HL-60/S4 treated with retinoic acid at 250 ng/mL for 4 days and 3 days (cell line): ENCODE results near the gene CEP112.

ENCODE experiments used
- in situ Hi-C: fragments of 300-500 bp; cut with MboI; formaldehyde crosslinking; loops from 2 replicates; pipeline ENCODE4 v1.7.0; 2022; ENCODE audit warnings: low sequenced_read_pairs

CEP112 gene

GRCh38 chr17:66211047-66211810 lies 19.3 kb upstream of the CEP112 start:
- in situ Hi-C loops, result loop anchor here (25.0 kb wide), 1 partner anchor 701 kb away; no protein-coding TSS in a partner anchor

GRCh38 chr17:66210208-66210574 lies 18.3 kb upstream of the CEP112 start:
- in situ Hi-C loops, result loop anchor here (25.0 kb wide), 1 partner anchor 702 kb away; no protein-coding TSS in a partner anchor

GRCh38 chr17:66207936-66208335 lies 16.0 kb upstream of the CEP112 start:
- in situ Hi-C loops, result loop anchor here (25.0 kb wide), 1 partner anchor 704 kb away; no protein-coding TSS in a partner anchor

DNA sequence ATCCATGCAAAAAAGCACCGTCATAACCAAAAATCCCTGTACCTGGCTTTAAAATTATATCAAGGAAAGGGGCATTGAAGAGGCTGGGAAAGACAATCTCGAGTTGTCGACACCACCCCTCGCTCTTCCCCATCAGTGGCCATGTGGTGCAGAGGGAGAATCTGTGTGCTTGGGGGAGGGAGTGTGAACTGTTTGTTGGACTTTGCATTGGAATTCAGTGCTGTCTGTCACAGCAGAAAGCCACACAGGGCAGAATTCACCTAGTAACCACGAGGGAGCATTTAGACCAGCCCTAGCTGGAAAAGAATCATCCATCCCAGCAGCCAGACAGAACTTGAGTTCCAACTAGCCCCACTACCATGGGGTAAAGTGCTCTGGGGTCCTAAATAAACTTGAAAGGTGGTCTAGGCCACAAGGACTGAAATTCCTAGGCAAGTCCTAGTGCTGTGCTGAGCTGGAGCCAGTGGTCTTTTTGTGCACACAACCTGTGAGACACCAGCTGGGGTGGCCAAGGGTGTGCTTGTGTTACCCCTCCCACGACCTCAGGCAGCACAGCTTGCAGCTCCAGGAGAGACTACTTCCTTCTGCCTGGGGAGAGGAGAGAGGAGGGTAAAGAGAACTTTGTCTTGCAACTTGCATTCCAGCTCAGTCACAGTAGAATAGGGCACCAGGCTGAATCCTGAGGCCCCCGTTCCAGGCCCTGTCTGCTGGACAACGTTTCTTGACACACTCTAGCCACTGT lies 11.5 kb upstream of the CEP112 start:
- in situ Hi-C loops, result loop anchor here (25.0 kb wide), 1 partner anchor 709 kb away; no protein-coding TSS in a partner anchor

GRCh38 chr17:66200685-66201092 lies 8.8 kb upstream of the CEP112 start:
- in situ Hi-C loops, result loop anchor here (25.0 kb wide), 1 partner anchor 712 kb away; no protein-coding TSS in a partner anchor

- in situ Hi-C loops, result no loop called here
These were observed 6.3 kb upstream of the CEP112 start for GRCh38 chr17:66198242-66198641.

DNA sequence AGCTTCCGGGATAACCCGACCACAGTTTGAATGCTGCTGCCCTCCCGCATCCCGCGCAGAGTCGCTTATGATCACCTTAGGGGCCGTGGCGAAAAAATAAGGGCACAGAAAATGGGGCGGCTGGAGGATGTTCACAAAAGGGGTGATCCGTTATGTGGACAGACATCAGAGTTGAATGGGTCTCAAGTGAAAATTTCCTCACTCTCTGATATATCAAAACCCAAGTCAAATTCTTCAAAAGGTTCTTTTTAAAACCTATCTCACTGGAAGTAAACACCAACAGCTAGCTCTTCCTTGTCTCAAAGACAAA lies 400 bp upstream of the CEP112 start:
- in situ Hi-C loops, result no loop called here

DNA sequence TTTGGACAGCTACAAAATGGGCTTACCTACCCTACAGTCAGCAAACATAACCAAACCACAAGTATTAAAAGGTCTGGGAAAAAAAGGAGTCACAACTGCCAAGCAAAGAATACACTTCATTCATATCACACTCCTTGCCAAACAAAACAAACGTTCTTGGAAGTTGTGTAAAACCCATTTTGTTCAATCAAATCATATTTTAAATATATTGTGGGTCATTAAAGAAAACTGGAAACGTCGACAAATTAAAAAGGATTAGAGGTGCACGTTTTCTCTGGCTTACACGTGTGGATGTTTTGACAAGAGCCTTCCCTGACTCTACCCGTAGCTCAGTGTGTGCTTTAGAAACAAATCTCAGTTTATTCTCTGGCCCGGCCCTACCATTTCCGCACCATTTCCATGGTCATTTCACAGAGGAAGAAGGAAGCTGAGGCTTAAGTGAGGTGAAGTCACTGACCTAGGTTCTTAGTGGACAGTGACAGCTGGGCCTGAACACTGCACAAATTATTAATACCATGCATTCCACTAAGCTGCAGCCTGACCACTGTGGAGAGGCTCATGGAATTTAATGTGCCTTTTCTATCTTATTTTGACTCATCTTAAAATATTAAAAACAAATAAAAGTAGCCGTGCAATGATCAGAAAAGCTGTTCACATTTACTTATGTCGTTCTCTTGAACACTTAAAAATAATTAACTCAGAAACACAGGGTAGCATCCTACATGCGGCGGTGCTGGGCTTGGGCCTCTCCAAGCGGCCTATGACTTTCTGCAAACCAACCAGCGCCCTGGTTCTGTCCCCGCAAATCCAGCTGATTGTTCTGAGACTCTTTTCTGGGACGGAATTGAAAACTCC lies 968 bp downstream of the CEP112 start:
- in situ Hi-C loops, result no loop called here

GRCh38 chr17:66187718-66188117 lies 4.2 kb downstream of the CEP112 start:
- in situ Hi-C loops, result no loop called here

- in situ Hi-C loops, result no loop called here
These were observed 6.1 kb downstream of the CEP112 start for GRCh38 chr17:66185862-66186261.

- in situ Hi-C loops, result no loop called here
These were observed 7.5 kb downstream of the CEP112 start for GRCh38 chr17:66184392-66184791.

GRCh38 chr17:66183529-66183928 lies 8.4 kb downstream of the CEP112 start:
- in situ Hi-C loops, result no loop called here

GRCh38 chr17:66178642-66179041 lies 13.3 kb downstream of the CEP112 start:
- in situ Hi-C loops, result no loop called here

DNA sequence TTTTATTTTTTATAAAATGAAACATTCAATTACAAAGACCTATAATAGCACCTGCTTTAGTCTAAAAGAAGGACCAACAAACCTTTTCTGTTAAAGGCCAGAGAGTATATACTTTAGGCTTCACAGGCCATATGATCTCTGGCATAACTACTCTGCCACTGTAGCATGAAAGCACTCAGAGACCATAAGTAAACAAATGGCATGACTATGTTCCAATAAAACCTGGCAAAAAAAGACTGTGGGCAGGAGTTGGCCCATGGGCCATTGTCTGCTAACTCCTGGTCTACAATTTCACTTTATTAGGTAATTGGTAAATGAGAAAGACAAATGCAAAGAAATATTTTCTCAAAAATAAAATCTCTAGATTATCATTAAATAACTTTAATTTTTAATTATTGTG lies 14.9 kb downstream of the CEP112 start:
- in situ Hi-C loops, result no loop called here

- in situ Hi-C loops, result no loop called here
These were observed 16.0 kb downstream of the CEP112 start for GRCh38 chr17:66175892-66176291.

- in situ Hi-C loops, result loop anchor here (25.0 kb wide), 1 partner anchor 885 kb away; no protein-coding TSS in a partner anchor
These were observed 19.2 kb downstream of the CEP112 start for GRCh38 chr17:66172691-66173223.

DNA sequence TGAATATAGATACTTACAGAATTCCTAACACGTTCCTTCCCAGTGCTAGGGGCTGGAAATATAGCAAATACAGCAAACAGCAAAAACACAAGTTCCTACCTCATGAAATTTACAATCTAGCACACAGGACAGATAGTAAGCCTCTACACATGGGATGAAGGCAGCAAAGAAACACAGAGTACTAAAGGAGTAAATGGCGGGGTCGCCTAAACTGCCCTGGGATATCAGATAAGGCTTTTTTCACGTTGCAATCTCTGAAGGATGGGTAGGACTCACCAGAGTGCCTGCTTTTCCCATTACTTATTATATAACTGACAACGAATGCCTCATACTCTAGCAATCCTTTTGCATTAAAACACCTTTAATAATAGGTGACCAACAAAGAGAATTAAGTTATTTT lies 19.8 kb downstream of the CEP112 start:
- in situ Hi-C loops, result loop anchor here (25.0 kb wide), 1 partner anchor 885 kb away; no protein-coding TSS in a partner anchor

GRCh38 chr17:66171692-66172091 lies 20.2 kb downstream of the CEP112 start:
- in situ Hi-C loops, result loop anchor here (25.0 kb wide), 1 partner anchor 884 kb away; no protein-coding TSS in a partner anchor

- in situ Hi-C loops, result loop anchor here (25.0 kb wide), 1 partner anchor 884 kb away; no protein-coding TSS in a partner anchor
These were observed 20.8 kb downstream of the CEP112 start for GRCh38 chr17:66171172-66171571.

GRCh38 chr17:66169839-66170238 lies 22.1 kb downstream of the CEP112 start:
- in situ Hi-C loops, result loop anchor here (25.0 kb wide), 1 partner anchor 883 kb away; no protein-coding TSS in a partner anchor
